Mononuclear cell (primary cell): Measurements from ENCODE around the gene SH3TC1. TPM values are rescaled to one million over a fixed set of nuclear protein-coding genes. Genes with fewer than 3 reads are reported as not detected.

Experiments used
- H3K27me3 ChIP-seq: 2 replicates; pipeline ENCODE4 v1.6.0; 2011; ENCODE audit warnings: low read length, control low read depth; ENCODE audit not compliant: insufficient read depth
- H3K4me1 ChIP-seq: 2 replicates; pipeline ENCODE4 v1.5.1; 2011; ENCODE audit warnings: mild to moderate bottlenecking, low read length, control low read depth; ENCODE audit not compliant: insufficient read depth
- H3K4me3 ChIP-seq: 2 replicates; pipeline ENCODE4 v1.5.1; 2011; ENCODE audit warnings: mild to moderate bottlenecking, low read length, moderate library complexity
- H3K9me3 ChIP-seq: 2 replicates; pipeline ENCODE4 v1.5.1; 2011; ENCODE audit warnings: low read depth, mild to moderate bottlenecking, control low read depth, low read length
- total RNA-seq: library from RNA; depleted of rRNA; stranded (reverse); fragments of >200 nt; gene quantifications from one replicate; pipeline ENCODE4 v1.2.3, GENCODE V29; 2012

SH3TC1 gene
- total RNA-seq, 1 donor = 56.6 TPM

GRCh38 chr4:8159537-8160232 lies 39.4 kb upstream of the SH3TC1 start:
- H3K27me3 ChIP-seq = peaks cover 14% of the 10 kb centered on the region
- H3K9me3 ChIP-seq = no peaks in the 10 kb centered on the region
- H3K4me1 ChIP-seq = peaks cover 18% of the 10 kb centered on the region
- peak overlapping the region; percentile 73 for H3K4me3 ChIP-seq

DNA sequence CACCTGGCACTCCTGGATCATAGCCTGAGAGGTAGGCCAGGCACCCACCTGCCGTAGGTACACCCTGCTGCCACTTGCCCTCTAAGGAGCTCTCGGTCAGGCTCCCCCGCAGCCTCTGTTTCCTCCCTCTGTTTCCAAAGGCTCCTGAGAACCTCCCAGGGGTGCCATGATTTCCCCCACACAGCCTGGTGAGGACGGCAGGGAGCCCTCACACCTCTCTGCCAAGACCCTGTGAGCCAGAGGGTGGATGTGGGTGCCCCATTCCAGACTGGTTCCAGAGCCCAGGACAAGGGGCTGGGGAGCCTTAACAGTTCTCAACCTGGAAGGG lies 38.9 kb upstream of the SH3TC1 start:
- H3K4me3 ChIP-seq = no peak overlapping the region

DNA sequence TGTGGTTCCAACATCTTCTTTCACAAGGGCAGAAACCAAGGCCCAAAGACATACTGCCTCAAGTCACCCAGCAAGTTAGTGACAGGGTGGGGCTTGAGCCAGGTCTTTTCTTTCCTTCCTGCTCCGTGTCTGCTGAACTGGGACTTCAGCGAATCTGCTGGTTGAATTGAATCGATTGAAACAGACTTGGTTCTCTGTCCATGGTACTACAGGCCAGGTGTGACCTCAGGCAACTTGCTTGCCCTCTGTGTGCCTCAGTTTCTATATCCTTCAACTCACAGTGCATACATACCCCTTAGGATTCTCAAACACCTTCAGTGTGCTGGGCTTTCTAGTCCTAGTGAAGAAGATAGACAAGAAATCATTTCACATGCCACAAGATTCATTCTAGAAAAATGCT lies 38.5 kb upstream of the SH3TC1 start:
- Histone ChIP-seq H3K4me1 (peaks cover 18% of the 10 kb centered on the region), H3K27me3 (peaks cover 14% of the 10 kb centered on the region), H3K9me3 (no peaks in the 10 kb centered on the region), H3K4me3 (no peak overlapping the region)

More for the DNA sequence above, 38.9 kb upstream of the SH3TC1 start:
- Histone ChIP-seq H3K9me3 (no peaks in the 10 kb centered on the region), H3K4me1 (peaks cover 18% of the 10 kb centered on the region), H3K27me3 (peaks cover 14% of the 10 kb centered on the region)

DNA sequence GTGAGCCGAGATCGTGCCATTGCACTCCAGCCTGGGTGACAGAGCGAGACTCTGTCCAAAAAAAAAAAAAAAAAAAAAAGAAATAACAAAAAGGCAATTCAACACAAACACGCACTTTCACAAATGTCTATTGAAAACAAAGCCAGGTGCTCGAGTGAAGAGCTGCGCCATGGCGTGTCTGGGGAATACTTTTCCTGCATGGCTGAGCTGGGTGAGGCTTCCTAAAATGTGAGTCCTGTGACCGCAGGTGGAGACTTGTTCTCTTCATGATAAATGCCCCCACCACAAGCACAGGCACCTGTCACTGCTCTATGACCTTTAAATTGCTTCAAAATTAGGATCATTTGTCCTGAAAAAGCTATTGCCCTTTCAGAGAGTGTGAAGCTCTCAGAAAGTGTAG lies 36.5 kb upstream of the SH3TC1 start:
- H3K4me1 ChIP-seq = peaks cover 25% of the 10 kb centered on the region
- H3K27me3 ChIP-seq = peaks cover 5% of the 10 kb centered on the region
- H3K4me3 ChIP-seq = no peak overlapping the region
- no peaks in the 10 kb centered on the region for H3K9me3 ChIP-seq

DNA sequence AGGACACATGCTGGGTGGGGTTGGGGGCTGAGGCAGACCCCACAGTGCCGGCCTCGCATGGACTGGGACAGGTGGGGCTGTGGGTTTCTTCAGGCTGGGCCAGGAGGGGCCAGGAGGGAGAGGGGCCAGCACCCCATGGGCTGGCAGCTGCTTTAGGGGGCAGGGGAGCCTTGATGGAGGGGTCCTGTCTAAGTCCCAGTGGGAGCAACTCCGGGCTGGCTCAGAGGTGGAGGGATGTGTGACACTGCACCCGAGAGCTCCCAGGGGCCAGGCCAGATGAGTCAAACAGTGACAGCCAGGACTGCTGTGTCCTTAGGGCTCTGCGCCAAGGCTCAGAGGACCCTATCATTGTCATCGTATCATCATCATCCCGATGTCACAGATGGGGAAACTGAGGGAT lies 36.1 kb upstream of the SH3TC1 start:
- H3K4me3 ChIP-seq = no peak overlapping the region
- H3K4me1 ChIP-seq = peaks cover 25% of the 10 kb centered on the region
- no peaks in the 10 kb centered on the region for H3K9me3 ChIP-seq
- H3K27me3 ChIP-seq = peaks cover 1% of the 10 kb centered on the region

DNA sequence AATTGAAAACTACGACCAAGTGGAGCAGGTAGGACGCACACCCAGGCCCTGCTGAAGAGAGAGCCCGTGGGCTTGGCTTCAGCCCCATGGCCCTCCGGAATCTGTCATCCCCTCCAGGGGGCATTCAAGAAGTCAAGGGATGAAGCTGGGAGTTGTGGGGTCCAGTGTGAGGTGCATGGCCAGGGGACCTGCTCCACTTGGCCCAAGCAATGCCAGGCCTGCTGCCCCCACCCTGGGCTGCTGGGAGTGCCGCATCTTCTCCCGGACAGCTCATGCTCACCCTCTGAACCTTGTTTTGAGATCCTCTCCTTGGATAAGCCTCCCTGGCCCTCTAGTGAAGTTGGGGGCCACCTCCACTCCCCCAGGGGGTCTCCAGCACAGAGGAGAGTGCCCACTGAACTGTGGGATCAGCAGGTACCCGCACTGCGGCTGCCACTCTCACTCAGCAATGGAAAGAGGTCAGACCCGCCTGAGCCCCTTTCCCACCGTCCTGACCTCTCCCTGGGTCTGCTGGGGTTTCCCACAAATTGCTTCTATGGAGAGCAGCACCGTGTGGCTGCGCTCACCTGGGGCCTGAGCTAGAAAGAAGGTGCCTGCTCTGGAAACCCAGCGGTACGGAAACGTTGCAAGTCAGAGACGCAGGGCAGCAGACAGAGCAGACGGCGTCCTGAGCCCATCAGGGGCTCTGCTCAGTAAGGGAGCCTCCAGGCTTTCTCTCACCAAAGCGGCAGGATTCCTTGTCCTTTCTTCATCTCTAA lies 35.5 kb upstream of the SH3TC1 start:
- no peak overlapping the region for H3K4me3 ChIP-seq
- peaks cover 5% of the 10 kb centered on the region for H3K9me3 ChIP-seq
- peaks cover 27% of the 10 kb centered on the region for H3K4me1 ChIP-seq
- H3K27me3 ChIP-seq = no peaks in the 10 kb centered on the region

DNA sequence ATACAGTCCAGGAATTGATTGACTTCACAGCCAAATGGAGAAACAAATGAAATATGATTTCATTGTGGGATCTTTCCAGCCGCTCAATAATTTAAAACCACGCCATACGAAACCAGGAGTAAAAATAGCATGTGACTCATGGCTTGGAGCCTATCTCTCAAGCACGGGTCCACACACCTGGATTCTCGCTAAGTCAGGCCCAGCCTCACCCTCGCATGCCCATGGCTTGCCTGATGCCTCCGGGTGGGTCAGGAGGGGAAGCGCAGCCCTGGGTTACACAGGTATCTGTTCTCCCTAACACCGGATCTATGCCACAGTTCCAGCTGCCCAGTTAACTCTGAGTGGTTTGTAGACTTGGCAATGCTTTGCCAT lies 34.9 kb upstream of the SH3TC1 start:
- Histone ChIP-seq H3K4me1 (peaks cover 27% of the 10 kb centered on the region), H3K9me3 (peaks cover 6% of the 10 kb centered on the region), H3K27me3 (no peaks in the 10 kb centered on the region), H3K4me3 (no peak overlapping the region)

GRCh38 chr4:8164687-8165086 lies 34.4 kb upstream of the SH3TC1 start:
- Histone ChIP-seq H3K4me1 (peaks cover 22% of the 10 kb centered on the region), H3K27me3 (no peaks in the 10 kb centered on the region), H3K9me3 (peaks cover 6% of the 10 kb centered on the region), H3K4me3 (no peak overlapping the region)

DNA sequence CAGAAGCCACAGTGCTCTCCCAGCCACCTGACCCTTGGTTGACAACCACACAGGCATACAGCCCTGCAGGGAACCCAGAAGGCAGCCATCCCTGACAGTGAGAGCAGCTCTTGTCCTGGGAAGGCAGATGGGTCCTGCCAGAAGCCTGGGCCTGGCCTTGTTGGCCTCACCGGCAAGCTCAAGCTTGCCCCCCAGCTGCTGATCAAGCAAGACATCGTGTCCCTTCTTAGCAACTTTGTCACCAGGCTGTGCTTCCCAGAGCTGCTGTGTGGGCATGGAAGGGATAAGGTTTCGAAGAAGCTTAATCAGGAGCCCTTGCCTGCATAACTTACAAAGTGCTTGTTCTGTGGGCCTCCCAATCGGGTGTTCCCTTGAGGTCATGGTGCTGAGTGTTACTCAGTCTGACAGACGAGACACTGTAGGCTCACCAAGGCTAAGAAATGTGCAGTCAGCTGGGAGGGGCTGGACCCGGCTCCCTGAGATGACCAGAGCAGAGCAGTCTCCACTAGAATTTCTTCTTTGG lies 33.7 kb upstream of the SH3TC1 start:
- Histone ChIP-seq H3K4me1 (peaks cover 20% of the 10 kb centered on the region), H3K4me3 (no peak overlapping the region), H3K27me3 (no peaks in the 10 kb centered on the region), H3K9me3 (peaks cover 6% of the 10 kb centered on the region)

DNA sequence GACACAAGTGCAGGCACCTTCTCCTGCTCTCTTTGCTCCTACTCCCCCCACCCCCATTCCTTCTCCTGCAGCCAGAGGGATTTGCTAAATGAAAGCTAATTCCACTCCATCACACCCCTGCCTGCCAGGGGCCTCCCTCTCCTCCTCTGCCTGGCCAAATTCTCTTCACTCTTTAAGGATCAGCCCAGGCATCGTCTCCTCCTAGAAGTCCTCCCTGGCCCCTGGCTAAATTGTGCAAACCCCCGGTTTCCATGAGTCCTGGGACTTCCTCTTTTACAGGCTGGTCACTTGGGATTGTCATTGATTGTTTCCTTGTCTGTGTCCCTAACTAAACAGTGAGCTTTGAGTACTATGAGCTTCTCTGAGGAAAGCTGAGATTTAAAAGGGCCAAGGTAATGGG lies 31.8 kb upstream of the SH3TC1 start:
- Histone ChIP-seq H3K4me1 (peaks cover 20% of the 10 kb centered on the region), H3K9me3 (peaks cover 6% of the 10 kb centered on the region), H3K27me3 (no peaks in the 10 kb centered on the region), H3K4me3 (no peak overlapping the region)

DNA sequence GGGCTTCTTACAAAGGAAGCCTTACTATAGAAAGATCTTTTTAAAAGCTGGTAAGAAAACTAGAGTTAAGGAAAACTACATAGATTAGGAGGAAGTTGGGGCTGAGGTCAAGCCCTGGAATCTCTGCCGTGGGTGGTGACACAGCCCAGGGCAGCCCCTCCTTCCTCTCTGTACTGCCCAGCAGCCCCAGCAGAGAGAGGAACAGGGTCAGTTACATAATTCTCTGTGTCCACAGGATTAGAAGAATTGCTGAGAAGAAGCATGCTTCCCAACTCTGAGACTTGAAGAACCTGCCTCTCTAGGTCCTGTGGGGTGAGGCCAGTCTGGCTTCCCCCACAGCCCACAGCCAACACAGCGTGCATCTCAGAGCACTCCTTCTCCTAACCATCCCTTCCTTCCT lies 31.3 kb upstream of the SH3TC1 start:
- peaks cover 6% of the 10 kb centered on the region for H3K9me3 ChIP-seq
- no peaks in the 10 kb centered on the region for H3K27me3 ChIP-seq
- H3K4me1 ChIP-seq = peaks cover 20% of the 10 kb centered on the region
- no peak overlapping the region for H3K4me3 ChIP-seq

DNA sequence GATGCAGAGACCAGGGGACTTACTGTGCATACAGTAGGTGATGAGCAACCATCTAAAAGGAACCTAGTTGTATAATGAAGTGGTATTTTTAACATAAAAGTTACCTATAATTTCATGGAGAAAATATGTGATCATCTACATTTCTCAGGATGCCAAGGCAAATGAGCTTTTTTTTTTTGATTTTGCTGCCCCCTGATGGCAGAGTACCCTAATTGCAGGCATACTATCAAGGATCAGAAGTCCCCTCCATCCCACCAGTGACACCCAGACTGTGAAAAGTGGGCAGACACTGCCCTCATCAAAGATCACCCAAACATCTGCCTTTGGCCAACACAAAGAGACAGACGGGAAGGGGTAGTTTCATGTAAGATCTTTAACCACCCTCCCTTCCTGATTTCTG lies 30.9 kb upstream of the SH3TC1 start:
- Histone ChIP-seq H3K9me3 (peaks cover 6% of the 10 kb centered on the region), H3K27me3 (no peaks in the 10 kb centered on the region), H3K4me3 (no peak overlapping the region), H3K4me1 (peaks cover 20% of the 10 kb centered on the region)

DNA sequence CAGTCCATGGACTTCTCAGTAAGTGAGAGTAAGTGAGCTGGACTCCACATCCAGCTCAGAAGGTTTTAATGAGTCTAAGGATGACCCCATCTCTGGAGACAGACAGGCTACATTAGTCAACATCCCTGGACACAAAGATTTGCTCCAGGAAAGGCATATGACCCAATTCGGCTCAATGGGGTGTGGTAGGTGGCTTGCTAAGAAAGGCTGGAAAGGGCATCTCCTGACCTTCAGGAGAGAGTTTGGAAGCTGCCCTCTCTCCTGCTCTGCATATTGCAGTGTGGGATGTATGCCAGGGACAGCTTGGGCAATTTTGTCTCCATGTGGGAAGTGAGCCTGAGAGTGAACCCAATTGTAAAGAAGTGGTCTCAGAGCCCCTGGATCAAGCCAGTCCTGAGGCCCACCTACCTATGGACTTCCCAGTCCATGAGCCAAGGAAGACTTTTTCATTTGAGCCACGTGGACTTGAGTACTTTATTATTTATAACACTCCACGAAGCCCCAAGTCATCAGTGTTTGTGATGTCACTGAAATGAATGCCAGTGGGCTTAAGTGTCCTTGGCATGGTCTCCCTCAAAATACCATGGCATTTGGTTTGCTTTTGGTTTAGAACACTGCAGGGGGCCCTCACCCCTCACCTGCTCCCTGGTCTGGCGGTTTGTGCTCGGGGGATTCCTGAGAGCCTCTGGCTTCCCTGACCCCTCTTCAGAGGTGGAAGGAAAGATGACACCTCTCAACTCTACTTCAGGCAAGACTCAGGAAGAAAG lies 30.1 kb upstream of the SH3TC1 start:
- H3K27me3 ChIP-seq = no peaks in the 10 kb centered on the region
- peaks cover 20% of the 10 kb centered on the region for H3K4me1 ChIP-seq
- peaks cover 6% of the 10 kb centered on the region for H3K9me3 ChIP-seq
- H3K4me3 ChIP-seq = no peak overlapping the region

- no peaks in the 10 kb centered on the region for H3K27me3 ChIP-seq
- H3K4me1 ChIP-seq = peaks cover 20% of the 10 kb centered on the region
- H3K9me3 ChIP-seq = peaks cover 6% of the 10 kb centered on the region
- no peak overlapping the region for H3K4me3 ChIP-seq
These were observed 29.3 kb upstream of the SH3TC1 start for GRCh38 chr4:8169763-8170162.

GRCh38 chr4:8170341-8170740 lies 28.7 kb upstream of the SH3TC1 start:
- H3K4me3 ChIP-seq = no peak overlapping the region
- no peaks in the 10 kb centered on the region for H3K27me3 ChIP-seq
- H3K4me1 ChIP-seq = peaks cover 20% of the 10 kb centered on the region
- H3K9me3 ChIP-seq = peaks cover 6% of the 10 kb centered on the region
